Adipocyte (in vitro differentiated cells): ENCODE measurements around the gene FAM9C.

Experiments
- DNase-seq: peaks from one replicate; pipeline ENCODE4 v3.0.0-alpha.2; 2015; ENCODE audit warnings: low read depth
- H3K27me3 ChIP-seq: replicated peaks from 2 replicates; pipeline ENCODE4 v1.7.0; 2013; ENCODE audit warnings: mild to moderate bottlenecking, low read length, moderate library complexity; ENCODE audit not compliant: control insufficient read depth, insufficient read depth
- H3K36me3 ChIP-seq: 2 replicates; pipeline ENCODE4 v1.7.0; 2013; ENCODE audit warnings: low read length, mild to moderate bottlenecking, moderate library complexity; ENCODE audit not compliant: control insufficient read depth, insufficient read depth, severe bottlenecking
- H3K4me1 ChIP-seq: 2 replicates; pipeline ENCODE4 v1.7.0; 2013; ENCODE audit warnings: mild to moderate bottlenecking, low read length, moderate library complexity; ENCODE audit not compliant: control insufficient read depth, insufficient read depth
- H3K4me3 ChIP-seq: 2 replicates; pipeline ENCODE4 v1.7.0; 2013; ENCODE audit warnings: mild to moderate bottlenecking, low read length, moderate library complexity
- H3K9ac ChIP-seq: 2 replicates; pipeline ENCODE4 v1.7.0; 2013; ENCODE audit warnings: mild to moderate bottlenecking, low read length, moderate library complexity
- H3K9me3 ChIP-seq: 2 replicates; pipeline ENCODE4 v1.7.0; 2013; ENCODE audit warnings: mild to moderate bottlenecking, low read length, moderate library complexity; ENCODE audit not compliant: control insufficient read depth

Gene FAM9C

GRCh38 chrX:13013363-13014110 lies 30.9 kb downstream of the FAM9C start:
- Histone ChIP-seq H3K9ac (no peak overlapping the region), H3K9me3 (no peaks in the 10 kb centered on the region), H3K4me3 (no peak overlapping the region), H3K4me1 (peaks cover 4% of the 10 kb centered on the region), H3K36me3 (no peaks in the 10 kb centered on the region), H3K27me3 (peaks cover 12% of the 10 kb centered on the region)
- DNase-seq = no peak

- H3K4me3 ChIP-seq = no peak overlapping the region
- H3K9me3 ChIP-seq = no peaks in the 10 kb centered on the region
- DNase-seq = no peak
- H3K4me1 ChIP-seq = peaks cover 22% of the 10 kb centered on the region
- H3K27me3 ChIP-seq = peaks cover 12% of the 10 kb centered on the region
- H3K36me3 ChIP-seq = no peaks in the 10 kb centered on the region
- no peak overlapping the region for H3K9ac ChIP-seq
Measured at GRCh38 chrX:13010546-13010945, 33.9 kb downstream of the FAM9C start.

GRCh38 chrX:13009844-13010243 lies 34.6 kb downstream of the FAM9C start:
- no peak overlapping the region for H3K4me3 ChIP-seq
- H3K4me1 ChIP-seq = peaks cover 24% of the 10 kb centered on the region
- no peak overlapping the region for H3K9ac ChIP-seq
- H3K36me3 ChIP-seq = no peaks in the 10 kb centered on the region
- H3K9me3 ChIP-seq = no peaks in the 10 kb centered on the region
- peak; percentile 51 for DNase-seq
- peaks cover 12% of the 10 kb centered on the region for H3K27me3 ChIP-seq

- no peak for DNase-seq
- H3K27me3 ChIP-seq = peaks cover 9% of the 10 kb centered on the region
- no peak overlapping the region for H3K4me3 ChIP-seq
- H3K9ac ChIP-seq = no peak overlapping the region
- no peaks in the 10 kb centered on the region for H3K36me3 ChIP-seq
- no peaks in the 10 kb centered on the region for H3K9me3 ChIP-seq
- H3K4me1 ChIP-seq = peaks cover 24% of the 10 kb centered on the region
Measured at GRCh38 chrX:13009273-13009672, 35.1 kb downstream of the FAM9C start.

GRCh38 chrX:13008851-13009250 lies 35.6 kb downstream of the FAM9C start:
- Histone ChIP-seq H3K9ac (no peak overlapping the region), H3K9me3 (no peaks in the 10 kb centered on the region), H3K4me3 (no peak overlapping the region), H3K4me1 (peaks cover 24% of the 10 kb centered on the region), H3K27me3 (peaks cover 9% of the 10 kb centered on the region), H3K36me3 (no peaks in the 10 kb centered on the region)
- no peak for DNase-seq

GRCh38 chrX:13008189-13008533 lies 36.3 kb downstream of the FAM9C start:
- peaks cover 24% of the 10 kb centered on the region for H3K4me1 ChIP-seq
- H3K4me3 ChIP-seq = no peak overlapping the region
- no peaks in the 10 kb centered on the region for H3K36me3 ChIP-seq
- no peaks in the 10 kb centered on the region for H3K9me3 ChIP-seq
- peaks cover 9% of the 10 kb centered on the region for H3K27me3 ChIP-seq
- no peak overlapping the region for H3K9ac ChIP-seq
- no peak for DNase-seq

GRCh38 chrX:13007519-13008188 lies 36.8 kb downstream of the FAM9C start:
- Histone ChIP-seq H3K27me3 (peaks cover 9% of the 10 kb centered on the region), H3K9me3 (no peaks in the 10 kb centered on the region), H3K36me3 (no peaks in the 10 kb centered on the region), H3K9ac (no peak overlapping the region), H3K4me3 (no peak overlapping the region), H3K4me1 (peaks cover 24% of the 10 kb centered on the region)
- peak; percentile 87 for DNase-seq

- H3K4me1 ChIP-seq = peaks cover 24% of the 10 kb centered on the region
- no peak for DNase-seq
Measured at GRCh38 chrX:13005661-13006473, 38.6 kb downstream of the FAM9C start.

GRCh38 chrX:13001961-13002671 lies 42.3 kb downstream of the FAM9C start:
- Histone ChIP-seq H3K4me1 (peaks cover 13% of the 10 kb centered on the region), H3K9ac (no peak overlapping the region), H3K27me3 (peaks cover 14% of the 10 kb centered on the region), H3K4me3 (no peak overlapping the region), H3K9me3 (no peaks in the 10 kb centered on the region), H3K36me3 (no peaks in the 10 kb centered on the region)
- no peak for DNase-seq

More at GRCh38 chrX:13005661-13006473, 38.6 kb downstream of the FAM9C start:
- Histone ChIP-seq H3K9me3 (no peaks in the 10 kb centered on the region), H3K4me3 (peak overlapping the region; percentile 35), H3K36me3 (no peaks in the 10 kb centered on the region), H3K27me3 (peaks cover 5% of the 10 kb centered on the region), H3K9ac (no peak overlapping the region)

- Histone ChIP-seq H3K9me3 (no peaks in the 10 kb centered on the region), H3K4me3 (no peak overlapping the region), H3K27me3 (peaks cover 14% of the 10 kb centered on the region), H3K36me3 (no peaks in the 10 kb centered on the region), H3K4me1 (peaks cover 11% of the 10 kb centered on the region), H3K9ac (no peak overlapping the region)
- DNase-seq = no peak
Measured at GRCh38 chrX:13001097-13001496, 43.3 kb downstream of the FAM9C start.
